Chondrocyte (in vitro differentiated cells): ENCODE results near the gene PREX1. TPM values are rescaled to one million over a fixed set of nuclear protein-coding genes. Genes with fewer than 3 reads are reported as not detected.

ENCODE experiments used
- DNase-seq: peaks from one replicate; pipeline ENCODE4 v3.0.0; 2021; ENCODE audit warnings: mixed read lengths, low spot score
- H3K27ac Mint-ChIP-seq: one replicate; pipeline ENCODE4 v1.8.0; 2021; ENCODE audit warnings: mild to moderate bottlenecking, moderate library complexity, mixed read lengths; ENCODE audit not compliant: unreplicated experiment
- H3K27me3 Mint-ChIP-seq: 2 replicates; pipeline ENCODE4 v1.8.0; 2021; ENCODE audit warnings: low read depth, mixed read lengths
- H3K36me3 Mint-ChIP-seq: 2 replicates; pipeline ENCODE4 v1.8.0; 2021; ENCODE audit warnings: low read depth, mixed read lengths
- H3K4me1 Mint-ChIP-seq: 2 replicates; pipeline ENCODE4 v1.8.0; 2021; ENCODE audit warnings: low read depth, mild to moderate bottlenecking, mixed read lengths
- H3K4me3 Mint-ChIP-seq: one replicate; pipeline ENCODE4 v1.8.0; 2021; ENCODE audit warnings: mild to moderate bottlenecking, moderate library complexity, mixed read lengths; ENCODE audit not compliant: unreplicated experiment
- H3K9me3 Mint-ChIP-seq: 2 replicates; pipeline ENCODE4 v1.8.0; 2021; ENCODE audit warnings: low read depth, mixed read lengths
- CTCF ChIP-seq: fragments of 200-600 bp; sonication (generic); IDR thresholded peaks from 2 replicates; pipeline ENCODE4 v1.5.0; 2021; ENCODE audit warnings: antibody characterized with exemption, mild to moderate bottlenecking, moderate library complexity
- total RNA-seq: library from RNA; stranded (reverse); gene quantifications from 3 replicates; pipeline ENCODE4 v1.2.1, GENCODE V29; 2021

PREX1 gene
- total RNA-seq, 1 donor from 2014 or later = 3.0 TPM

DNA sequence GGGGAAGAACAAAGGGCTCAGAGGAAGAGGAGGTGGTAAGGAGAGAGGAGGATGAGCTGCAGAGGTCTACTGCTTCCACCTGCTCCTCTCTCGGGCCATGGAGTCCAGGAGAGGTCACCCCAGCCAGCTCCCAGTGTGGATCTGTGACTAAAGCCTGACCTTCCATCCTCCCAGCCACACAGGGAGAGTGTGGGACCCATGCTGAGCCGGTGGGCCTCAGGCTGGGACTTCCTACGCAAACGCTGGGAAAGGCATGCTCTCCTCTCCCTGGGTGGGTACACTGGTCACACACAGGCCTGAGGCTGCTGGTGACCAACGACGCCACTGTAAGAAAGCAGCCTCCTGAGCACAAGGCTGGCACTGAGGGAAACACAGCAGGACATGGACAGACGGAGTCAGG, 111.3 kb downstream of the PREX1 start:
- Mint-ChIP-seq H3K36me3 (peaks cover 2% of the 10 kb centered on the region), H3K27me3 (no peaks in the 10 kb centered on the region), H3K4me3 (no peak overlapping the region), H3K4me1 (peaks cover 16% of the 10 kb centered on the region), H3K27ac (no peak overlapping the region), H3K9me3 (no peaks in the 10 kb centered on the region)
- DNase-seq = no peak
- no peak for TF ChIP-seq CTCF

DNA sequence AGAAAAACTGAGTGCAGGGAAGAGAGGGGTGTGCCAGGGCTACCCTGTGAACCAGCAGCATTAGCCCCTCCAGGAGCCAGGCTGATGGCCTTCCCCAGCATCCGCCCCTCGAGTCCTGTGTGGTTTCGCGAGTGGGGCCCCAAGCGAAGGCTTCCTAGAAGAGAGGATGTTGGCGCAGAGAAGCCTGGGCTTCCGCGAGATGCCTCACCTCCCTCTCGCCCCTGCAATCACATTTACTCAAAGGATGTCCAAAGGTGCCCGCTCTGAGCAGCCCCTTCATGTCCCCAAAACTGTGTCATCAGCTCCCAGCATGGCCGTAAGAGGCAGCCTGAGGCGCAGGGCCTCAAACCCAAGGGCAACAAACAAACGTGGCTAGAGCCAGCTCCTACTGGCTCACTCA, 111.7 kb downstream of the PREX1 start:
- Mint-ChIP-seq H3K4me3 (no peak overlapping the region), H3K4me1 (peaks cover 11% of the 10 kb centered on the region), H3K36me3 (peaks cover 2% of the 10 kb centered on the region), H3K27ac (no peak overlapping the region), H3K27me3 (no peaks in the 10 kb centered on the region), H3K9me3 (no peaks in the 10 kb centered on the region)
- TF ChIP-seq CTCF = no peak
- DNase-seq = no peak

GRCh38 chr20:48714764-48715163, 113.0 kb downstream of the PREX1 start:
- Mint-ChIP-seq H3K4me3 (no peak overlapping the region), H3K27ac (no peak overlapping the region), H3K36me3 (no peaks in the 10 kb centered on the region), H3K27me3 (no peaks in the 10 kb centered on the region), H3K4me1 (no peaks in the 10 kb centered on the region), H3K9me3 (no peaks in the 10 kb centered on the region)
- no peak for DNase-seq
- no peak for TF ChIP-seq CTCF

GRCh38 chr20:48711696-48712464, 115.9 kb downstream of the PREX1 start:
- Mint-ChIP-seq H3K27ac (no peak overlapping the region), H3K9me3 (no peaks in the 10 kb centered on the region), H3K4me3 (no peak overlapping the region), H3K36me3 (no peaks in the 10 kb centered on the region), H3K27me3 (no peaks in the 10 kb centered on the region), H3K4me1 (no peaks in the 10 kb centered on the region)
- TF ChIP-seq CTCF = no peak
- DNase-seq = no peak

GRCh38 chr20:48711044-48711428, 116.8 kb downstream of the PREX1 start:
- Mint-ChIP-seq H3K4me1 (no peaks in the 10 kb centered on the region), H3K4me3 (no peak overlapping the region), H3K27me3 (no peaks in the 10 kb centered on the region), H3K27ac (no peak overlapping the region), H3K9me3 (no peaks in the 10 kb centered on the region), H3K36me3 (no peaks in the 10 kb centered on the region)
- no peak for TF ChIP-seq CTCF
- DNase-seq = no peak
